ENCODE results near the gene POU4F1.
"Not testable (repeated sequence)": the region's sequence is repeated elsewhere in the genome, so short reads cannot be mapped to it uniquely, and the experiment has no call there.

POU4F1 gene, protein sequence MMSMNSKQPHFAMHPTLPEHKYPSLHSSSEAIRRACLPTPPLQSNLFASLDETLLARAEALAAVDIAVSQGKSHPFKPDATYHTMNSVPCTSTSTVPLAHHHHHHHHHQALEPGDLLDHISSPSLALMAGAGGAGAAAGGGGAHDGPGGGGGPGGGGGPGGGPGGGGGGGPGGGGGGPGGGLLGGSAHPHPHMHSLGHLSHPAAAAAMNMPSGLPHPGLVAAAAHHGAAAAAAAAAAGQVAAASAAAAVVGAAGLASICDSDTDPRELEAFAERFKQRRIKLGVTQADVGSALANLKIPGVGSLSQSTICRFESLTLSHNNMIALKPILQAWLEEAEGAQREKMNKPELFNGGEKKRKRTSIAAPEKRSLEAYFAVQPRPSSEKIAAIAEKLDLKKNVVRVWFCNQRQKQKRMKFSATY

DNA sequence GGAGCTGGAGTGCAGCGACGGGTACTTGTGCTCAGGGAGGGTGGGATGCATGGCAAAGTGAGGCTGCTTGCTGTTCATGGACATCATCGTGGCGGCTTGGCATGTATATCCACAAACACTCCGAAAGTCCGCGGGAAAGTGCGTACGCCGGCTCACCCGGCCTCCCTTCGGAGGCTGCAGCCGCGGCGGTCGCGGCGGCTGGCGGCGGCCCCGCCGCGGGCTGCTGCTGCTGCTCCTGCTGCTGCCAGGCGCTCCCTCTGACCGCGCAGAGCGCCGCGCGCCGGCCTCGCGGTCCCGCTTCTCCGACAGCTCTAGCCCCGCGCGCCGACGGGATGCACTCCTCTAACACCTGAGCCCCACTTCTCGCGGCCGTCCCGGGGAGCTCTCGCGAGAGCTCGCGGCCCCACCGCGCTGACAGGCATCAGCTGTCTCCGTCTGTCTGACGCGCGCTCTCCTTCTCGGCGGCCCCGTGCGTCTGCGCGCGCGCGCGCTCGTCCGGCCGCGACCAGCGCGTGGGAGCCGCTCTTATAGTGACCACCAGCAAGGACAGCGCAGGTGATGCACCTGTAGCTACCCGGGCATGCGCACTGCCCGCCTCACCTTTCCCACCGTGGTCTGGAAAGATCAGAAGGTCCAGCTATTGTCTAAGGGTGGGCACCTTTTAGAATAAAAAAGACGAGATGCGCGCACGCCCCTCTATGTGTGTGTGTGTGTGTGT lies at the start of gene POU4F1:
Gene POU4F1, minus strand, starts transcription at position 313 of the 718 bp plus-strand sequence. Its CDS starts 226 bp downstream, at position 87.
- DNase-seq (ENCODE audit: low spot score), result no peak

DNA sequence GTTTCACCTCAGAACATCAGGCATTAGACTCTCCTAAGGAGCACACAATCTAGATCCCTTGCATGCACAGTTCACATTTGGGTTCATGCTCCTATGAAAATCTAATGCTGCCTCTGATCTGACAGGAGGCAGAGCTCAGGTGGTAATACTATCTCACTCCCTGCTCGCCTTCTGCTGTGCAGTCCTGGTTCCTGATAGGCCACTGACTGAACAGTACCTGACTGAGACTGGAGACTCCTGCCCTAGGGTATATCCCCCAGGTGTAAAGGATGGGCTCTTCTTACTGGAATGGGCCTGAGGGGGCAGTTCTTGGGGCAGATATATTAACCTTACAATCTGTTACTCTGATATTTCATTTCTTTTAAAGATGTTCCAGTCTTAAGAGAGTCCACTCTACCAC lies 49.3 kb upstream of the POU4F1 start:
- no peak for DNase-seq (ENCODE audit: low spot score)

DNA sequence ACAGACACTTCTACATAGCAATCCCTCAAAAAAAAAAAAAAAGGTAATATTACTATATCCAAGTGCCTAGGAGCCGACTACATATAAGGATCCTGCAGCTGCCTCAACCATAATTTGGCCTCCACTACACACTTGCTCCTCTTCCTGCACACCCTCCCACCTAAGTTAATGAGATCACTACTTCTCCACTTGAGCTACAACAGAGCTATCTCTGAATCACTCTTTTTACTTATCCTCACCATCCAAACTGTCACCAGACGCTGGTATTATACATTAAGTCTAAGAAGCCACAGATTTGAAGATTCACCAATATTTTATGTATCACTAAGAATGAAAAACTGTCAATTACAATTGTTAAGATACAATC lies 47.3 kb upstream of the POU4F1 start:
- no peak for DNase-seq (ENCODE audit: low spot score)

DNA sequence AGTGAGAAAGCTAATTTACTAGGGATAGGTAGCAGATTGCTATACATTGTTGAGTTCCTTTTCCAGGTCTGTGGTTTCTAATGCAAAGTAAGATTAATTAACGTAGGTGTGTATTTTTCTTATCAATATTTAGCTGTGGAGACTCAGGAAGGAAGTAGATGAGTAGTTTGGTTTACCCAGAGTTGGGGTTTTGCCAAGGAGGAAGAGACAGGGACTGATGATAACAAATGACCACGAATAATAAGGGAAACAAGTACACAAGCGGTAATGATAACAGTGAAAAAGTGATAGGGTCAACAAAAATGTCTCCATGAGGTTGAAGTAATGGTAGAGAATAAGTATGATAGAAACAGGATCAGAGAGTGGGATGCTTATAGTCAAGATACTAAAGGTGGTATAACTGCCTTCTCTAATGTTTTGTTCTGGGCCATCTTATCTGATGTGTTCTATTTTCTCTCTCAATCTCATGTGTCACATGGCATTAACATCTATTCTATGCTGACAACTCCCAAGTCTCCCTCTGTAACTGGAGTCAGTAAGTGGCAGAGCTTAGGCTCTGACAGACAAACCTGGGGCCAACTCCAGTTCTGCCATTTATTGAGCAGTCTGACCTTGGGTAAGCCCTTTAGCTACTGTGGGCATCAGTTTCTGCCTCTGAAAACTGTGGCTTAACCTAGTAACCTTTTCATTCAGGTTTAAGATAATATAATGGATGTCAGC lies 46.8 kb upstream of the POU4F1 start:
- no peak for DNase-seq (ENCODE audit: low spot score)

DNA sequence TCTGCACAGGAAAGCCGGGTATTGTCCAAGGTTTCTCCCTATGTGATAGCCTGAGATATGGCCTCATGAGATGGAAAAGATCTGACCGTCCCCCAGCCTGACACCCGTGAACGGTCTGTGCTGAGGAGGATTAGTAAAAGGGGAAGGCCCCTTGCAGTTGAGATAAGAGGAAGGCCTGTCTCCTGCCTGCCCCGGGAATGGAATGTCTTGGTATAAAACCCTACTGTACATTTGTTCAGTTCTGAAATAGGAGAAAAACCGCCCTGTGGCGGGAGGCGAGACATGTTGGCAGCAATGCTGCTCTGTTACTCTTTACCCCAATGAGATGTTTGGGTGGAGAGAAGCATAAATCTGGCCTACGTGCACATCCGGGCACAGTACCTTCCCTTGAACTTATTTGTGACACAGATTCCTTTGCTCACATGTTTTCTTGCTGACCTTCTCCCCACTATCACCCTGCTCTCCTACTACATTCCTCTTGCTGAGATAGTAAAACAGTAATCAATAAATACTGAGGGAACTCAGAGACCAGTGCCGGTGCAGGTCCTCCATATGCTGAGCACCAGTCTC lies 43.8 kb upstream of the POU4F1 start:
- not testable (repeated sequence) for DNase-seq (ENCODE audit: low spot score)

DNA sequence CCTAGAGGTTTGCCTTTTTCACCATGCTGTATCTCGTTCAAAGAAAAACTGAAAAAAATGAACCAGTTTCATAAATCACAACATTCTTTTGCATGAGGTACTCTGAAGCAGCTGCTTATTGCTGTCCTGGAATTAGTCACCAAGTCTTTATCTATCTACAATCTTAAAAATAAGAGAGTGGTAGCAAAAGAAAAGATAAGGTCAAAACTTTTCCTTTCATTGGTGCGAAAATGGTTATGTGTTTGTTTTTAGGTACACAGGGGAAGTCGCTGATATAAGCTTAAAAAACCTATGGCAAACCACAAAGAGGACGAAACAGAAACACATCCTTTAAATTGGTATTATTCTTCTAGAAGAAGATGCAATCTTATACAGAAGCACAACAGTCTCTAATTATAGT lies 34.9 kb upstream of the POU4F1 start:
- DNase-seq (ENCODE audit: low spot score), result no peak

DNA sequence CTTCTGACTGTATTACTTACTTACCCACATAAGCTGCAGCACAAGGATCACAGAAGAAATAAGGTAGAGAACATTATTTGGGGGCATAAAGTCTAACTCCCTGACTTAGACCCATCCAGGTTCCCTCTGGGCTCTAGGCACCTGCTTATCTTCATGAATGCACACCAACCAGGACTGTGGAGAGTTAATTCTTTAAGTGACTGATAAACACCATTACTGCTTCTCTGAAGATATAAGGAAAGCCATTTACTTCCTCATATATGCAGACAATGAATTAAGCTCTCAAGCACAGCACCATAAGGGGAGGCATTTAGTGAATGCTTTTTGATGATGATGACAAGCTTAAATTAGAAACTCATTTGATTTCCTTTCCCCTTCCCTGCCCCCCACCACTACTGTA lies 33.1 kb upstream of the POU4F1 start:
- DNase-seq (ENCODE audit: low spot score), result no peak

DNA sequence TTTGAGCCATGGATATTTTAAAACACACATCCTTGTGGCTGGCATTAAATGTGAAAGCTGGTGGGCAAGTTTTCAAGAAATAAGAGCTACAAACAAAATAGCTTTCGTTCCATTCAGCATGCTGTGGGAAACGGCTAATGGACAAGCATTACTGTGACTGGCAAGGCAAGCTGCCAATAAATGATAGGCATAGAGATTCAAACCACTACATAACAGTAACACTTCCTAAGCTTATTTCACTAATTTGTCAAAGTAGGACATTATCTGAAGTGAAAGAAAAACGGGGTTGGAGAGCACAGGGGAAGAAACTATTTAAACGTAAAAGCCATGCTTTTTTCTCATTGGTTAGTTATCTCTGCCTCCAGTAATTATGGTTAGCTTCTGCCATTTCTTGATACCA lies 29.6 kb upstream of the POU4F1 start:
- DNase-seq (ENCODE audit: low spot score), result no peak

DNA sequence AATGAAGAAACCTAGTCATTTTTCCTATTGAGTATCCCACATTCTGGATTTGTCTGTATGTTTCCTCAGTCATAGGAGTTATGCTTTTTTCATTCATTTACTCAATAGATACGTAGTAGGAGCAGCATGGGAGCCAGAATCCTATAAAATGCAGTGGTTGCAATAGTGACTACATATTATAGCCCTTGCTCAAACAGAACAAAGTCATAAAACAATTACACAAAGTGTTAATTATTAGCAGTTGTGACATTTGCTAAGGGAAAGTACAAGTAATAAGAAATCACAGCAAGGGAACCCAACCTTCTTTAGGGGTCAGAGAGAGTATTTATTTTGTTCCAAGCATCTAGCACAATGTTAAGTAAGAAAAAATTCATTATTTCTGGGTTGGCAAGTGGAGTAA lies 27.7 kb upstream of the POU4F1 start:
- DNase-seq (ENCODE audit: low spot score), result no peak

DNA sequence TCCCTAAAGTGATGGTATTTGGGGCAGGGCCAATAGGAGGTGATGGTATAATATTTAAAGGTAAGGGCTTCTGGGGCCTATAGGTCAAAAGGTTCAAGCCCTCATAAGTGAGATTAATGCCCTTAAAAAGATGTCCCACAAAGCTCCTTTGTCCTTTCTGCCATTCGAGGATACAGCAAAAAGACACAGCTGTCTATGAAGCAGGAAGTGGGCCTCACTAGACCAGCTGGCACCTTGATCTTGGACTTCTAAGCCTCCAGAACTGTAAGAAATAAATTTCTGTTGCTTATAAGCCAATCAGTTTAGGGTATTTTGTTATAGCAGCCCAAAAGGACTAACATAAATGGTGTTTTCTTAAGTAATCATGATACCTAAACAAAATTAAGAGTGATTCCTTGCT lies 27.2 kb upstream of the POU4F1 start:
- DNase-seq (ENCODE audit: low spot score), result no peak

DNA sequence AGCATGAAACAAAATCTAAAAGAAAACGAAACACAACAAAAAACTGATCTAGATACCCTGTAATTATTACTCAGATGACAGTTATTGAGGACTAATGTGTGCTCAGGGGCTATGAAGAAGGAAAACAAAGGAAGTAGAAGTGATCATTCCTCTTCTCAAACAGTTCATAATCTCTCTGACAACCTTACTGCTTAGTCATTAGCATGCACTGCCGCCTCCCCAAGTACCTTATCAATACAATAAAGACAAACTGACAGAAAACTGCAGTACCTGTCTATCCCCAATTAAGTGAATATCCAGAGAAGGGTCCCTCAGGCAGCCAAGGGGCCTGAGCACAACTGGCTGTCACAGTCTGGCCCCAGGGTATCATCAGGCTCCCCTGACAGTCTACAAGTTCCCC lies 22.0 kb upstream of the POU4F1 start:
- no peak for DNase-seq (ENCODE audit: low spot score)

DNA sequence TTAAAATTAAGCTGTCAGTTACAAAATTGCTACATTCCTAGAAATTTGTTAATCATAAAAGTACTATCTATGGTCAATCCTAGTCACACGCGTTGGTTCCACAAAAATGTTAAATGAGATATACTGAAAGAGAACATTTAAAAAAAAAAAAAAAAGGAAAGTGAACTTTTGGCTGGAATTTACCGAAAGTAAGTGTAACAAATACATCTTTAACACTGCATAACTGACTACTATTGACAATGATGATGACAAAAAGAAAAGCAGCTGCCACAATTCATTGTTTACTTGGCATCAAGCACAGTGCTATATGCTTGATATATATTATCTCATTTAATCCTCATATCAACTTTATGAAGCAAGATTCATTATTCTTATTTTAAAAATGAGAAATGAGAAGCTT lies 19.8 kb upstream of the POU4F1 start:
- no peak for DNase-seq (ENCODE audit: low spot score)

DNA sequence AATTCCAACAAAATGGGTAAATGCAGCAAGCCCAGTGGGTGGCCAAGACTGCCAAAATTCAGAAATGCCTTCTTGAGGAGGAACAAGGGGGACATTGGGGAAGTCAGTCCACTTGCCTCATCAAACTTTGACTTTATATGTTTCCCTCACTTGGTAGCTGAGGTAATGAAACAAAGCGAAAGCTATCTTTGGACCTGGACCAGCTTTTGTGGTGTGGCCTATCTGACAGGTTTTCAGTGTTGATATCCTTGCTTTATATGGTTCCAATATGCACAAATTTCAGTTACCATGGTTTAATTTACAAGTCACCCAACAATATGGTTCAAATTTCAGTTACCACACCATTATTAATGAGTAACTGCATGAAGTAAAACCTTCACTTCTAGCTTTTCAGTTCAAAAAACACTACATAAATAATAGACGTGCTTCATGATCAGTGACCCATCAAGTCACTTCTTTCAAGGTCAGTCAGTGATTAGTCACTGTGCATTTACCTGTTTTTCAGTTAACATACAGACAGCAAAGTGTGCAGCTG lies 17.7 kb upstream of the POU4F1 start:
- DNase-seq (ENCODE audit: low spot score), result no peak

DNA sequence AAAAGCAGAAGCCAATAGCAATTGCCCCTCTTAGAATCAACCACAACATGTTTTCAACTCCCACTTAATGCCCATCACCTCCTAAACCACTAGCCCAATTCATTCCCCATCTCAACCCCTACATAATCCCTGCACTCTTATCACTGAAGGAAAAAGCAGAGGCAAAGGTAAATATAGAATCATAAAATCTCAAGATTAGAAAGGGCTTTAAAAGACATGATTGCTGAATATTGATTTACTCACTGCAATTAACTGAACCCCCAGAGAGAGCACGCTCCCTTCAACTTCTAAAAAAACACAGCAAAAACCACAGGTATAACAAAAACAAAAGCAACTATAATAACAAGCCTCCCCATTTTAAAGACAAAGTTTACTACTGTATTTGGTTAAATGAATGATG lies 15.1 kb upstream of the POU4F1 start:
- no peak for DNase-seq (ENCODE audit: low spot score)

DNA sequence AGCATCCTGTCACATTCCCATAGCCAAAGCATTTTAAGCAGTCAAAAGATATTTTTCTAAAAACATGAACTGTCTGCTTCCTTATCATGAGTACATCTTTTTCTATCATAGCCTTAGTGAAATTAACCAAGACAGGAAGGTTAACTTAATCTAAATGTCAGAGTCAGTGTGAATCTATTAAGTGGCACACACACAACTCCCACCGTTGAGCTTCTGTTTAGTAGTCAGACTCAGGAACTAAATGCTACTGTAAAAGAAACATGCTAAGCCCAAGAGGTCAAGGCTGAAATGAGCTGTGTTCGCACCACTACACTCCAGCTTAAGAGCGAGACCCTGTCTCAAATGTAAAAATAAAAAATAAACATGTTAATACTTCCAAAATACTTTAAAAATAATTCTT lies 7.7 kb upstream of the POU4F1 start:
- DNase-seq (ENCODE audit: low spot score), result no peak

DNA sequence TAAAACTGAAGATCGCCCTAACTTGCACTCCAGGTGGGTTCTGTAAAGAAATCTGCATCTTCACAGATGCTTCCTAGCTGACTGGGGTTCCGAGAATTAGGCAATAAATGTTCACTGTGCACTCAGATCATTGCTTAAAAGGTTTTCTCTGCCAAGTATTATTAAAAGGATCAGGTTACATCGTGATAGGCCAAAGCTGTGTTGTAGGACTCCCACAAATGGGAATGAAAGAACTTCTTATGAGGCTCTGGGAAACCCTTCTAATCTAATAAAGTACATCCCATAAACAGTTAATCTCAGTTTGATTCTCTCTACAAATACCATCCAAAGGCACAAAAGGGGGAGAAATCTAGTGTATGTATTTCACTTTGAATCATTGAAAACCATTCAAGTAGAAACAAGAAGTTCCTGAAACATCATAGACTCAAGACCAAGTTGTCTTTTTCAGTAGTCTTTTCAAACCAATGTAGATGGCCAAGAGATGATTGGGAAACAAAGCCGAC lies 7.1 kb upstream of the POU4F1 start:
- no peak for DNase-seq (ENCODE audit: low spot score)

DNA sequence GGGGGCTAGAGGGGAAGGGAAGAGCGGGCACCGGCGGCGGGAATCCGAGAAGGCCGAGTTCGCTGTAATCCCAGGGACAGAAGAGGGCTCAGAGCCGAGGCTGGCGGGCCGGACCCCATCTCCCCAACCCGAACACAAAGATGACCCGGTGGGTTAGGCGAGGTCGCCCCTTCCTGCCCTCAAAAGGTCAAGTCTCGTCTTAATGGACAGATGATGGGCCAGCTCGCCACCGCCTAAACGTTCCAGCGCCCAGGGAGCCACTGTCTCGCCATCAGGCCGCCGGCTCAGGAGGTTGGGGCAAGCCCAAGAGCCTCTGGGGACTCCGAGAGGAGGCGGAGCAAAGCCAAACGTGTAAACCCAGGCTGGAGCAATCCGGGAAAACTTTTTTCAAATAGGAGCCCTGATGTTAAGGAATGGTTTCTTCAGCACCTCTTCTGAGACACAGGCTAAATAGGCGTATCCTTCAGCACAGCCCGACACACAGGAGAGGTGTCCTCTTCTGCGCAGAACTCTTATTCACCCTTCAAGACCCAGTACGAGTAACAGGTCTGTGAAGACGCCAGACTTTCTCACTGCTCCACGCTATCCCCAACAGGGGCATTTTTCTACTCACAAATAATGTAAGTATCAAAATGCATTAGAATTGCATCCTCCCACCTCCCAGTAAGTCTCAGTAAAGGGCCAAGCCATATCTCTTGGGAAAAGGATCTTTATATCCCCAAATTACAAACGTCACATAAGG lies 6.3 kb upstream of the POU4F1 start:
- no peak for DNase-seq (ENCODE audit: low spot score)

DNA sequence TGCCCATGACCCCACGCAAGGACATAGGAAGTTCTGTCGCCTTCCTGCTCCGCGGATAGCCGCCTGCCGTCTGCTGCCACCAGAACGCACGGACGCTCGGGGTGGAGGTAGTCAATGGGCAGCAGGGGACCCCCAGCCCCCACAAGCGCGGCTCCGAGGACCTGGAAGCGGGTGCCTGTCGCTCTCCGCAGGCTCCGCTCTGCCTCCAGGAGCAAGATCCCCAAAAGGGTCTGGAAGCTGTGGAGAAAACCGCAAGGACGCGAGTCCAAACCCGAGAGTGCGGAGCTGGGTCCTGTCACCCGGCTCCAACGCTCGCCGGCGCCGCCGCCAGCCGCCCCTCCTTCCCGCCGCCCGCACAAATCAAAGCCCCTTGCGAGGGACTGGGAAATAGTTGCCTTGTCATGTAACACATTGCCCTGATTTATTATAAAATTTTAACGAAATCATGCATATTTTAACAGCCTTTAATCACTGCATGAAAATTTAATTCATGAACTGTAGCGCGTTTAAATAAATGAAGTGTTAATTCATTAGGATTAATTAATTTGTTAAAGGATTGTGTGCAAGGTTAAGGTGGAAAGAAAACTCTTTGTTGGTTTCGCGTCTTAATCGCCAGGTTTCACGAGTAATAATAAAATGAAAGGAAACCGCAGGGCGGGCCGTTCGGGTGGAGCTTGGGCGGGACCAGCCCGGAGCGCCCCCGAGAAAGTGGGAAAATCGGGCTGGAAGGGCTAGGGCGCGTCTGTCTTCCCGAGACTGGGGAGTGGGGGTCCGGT lies 5.5 kb upstream of the POU4F1 start:
- no peak for DNase-seq (ENCODE audit: low spot score)

DNA sequence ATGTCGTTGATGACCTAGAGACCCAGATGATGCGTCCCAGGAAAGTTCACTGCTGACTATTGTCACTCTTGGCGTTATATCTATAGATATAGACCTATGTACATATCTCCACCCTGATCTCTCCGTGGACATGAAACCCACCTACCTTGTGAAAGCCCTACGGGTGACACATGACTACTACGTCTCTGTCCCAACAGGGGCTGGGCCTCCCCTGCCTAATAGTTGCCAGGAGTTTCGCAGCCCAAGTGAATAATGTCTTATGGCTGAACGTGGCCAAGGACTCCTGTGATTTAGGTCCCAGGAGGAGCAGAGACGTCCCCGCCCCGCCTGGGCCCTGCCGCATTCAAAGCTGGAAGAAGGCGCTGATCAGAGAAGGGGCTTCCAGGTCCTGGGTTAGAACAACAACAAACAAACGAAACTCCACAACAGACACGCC lies 4.9 kb upstream of the POU4F1 start:
- DNase-seq (ENCODE audit: low spot score), result no peak

DNA sequence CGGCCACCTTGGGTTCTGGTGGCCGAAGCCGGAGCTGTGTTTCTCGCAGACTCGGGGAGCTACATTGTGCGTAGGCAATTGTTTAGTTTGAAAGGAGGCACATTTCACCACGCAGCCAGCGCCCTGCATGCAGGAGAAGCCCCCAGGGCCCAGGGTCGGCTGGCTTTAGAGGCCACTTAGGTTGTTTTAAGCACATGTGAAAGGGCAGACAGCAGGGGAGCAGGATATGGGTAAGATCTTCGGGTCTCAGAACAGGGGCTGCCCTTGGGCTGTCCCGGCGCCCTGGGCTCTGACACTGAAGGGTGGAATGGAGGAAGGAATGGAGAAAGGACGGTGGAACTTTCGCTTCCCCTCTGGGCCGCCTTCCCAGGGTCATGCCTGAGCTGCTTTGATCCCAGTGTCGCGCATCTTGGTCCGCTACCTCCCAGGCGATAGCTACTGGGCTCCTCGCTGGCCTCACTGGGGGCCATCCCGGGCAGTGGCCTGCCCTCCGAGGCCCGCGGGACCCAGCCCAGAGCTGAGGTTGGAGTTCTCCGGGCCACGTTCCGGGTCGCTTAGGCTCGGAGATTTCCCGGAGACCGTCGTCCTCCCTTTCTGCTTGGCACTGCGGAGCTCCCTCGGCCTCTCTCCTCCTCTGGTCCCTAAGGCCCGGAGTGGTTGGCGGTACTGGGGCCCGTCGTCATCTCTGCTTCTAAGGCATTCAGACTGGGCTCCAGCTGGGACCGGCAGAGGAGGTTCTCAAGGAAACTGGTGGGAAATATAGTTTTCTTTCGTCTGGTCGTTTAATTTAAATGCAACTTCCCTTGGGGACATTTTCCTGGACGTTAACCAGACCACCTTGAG lies 4.3 kb upstream of the POU4F1 start:
- DNase-seq (ENCODE audit: low spot score), result no peak

All from pons (tissue), 1 donor.